Skeletal muscle satellite cell (primary cell): Measurements from ENCODE around the gene ZNF436.
A peak's percentile ranks its signal among the peaks of the same experiment; 100 is the strongest.
"Not testable (repeated sequence)": the region's sequence is repeated elsewhere in the genome, so short reads cannot be mapped to it uniquely, and the experiment has no call there.

Experiments used
- H3K27me3 ChIP-seq: 2 replicates; pipeline ENCODE4 v1.7.0; 2013; ENCODE audit warnings: low read length; ENCODE audit not compliant: control insufficient read depth, insufficient read depth
- H3K36me3 ChIP-seq: 2 replicates; pipeline ENCODE4 v1.7.0; 2013; ENCODE audit warnings: mild to moderate bottlenecking, control low read depth, low read length; ENCODE audit not compliant: insufficient read depth
- H3K4me1 ChIP-seq: 2 replicates; pipeline ENCODE4 v1.7.0; 2013; ENCODE audit warnings: low read length; ENCODE audit not compliant: control insufficient read depth, insufficient read depth
- H3K4me2 ChIP-seq: 2 replicates; pipeline ENCODE4 v1.7.0; 2013; ENCODE audit warnings: mild to moderate bottlenecking, low read length
- H3K4me3 ChIP-seq: 2 replicates; pipeline ENCODE4 v1.7.0; 2013; ENCODE audit warnings: low read length
- H3K9ac ChIP-seq: 2 replicates; pipeline ENCODE4 v1.7.0; 2013; ENCODE audit warnings: mild to moderate bottlenecking, low read depth, low read length, moderate library complexity
- H3K9me3 ChIP-seq: replicated peaks from 2 replicates; pipeline ENCODE4 v1.7.0; 2013; ENCODE audit warnings: mild to moderate bottlenecking, control low read depth, low read length

ZNF436 gene

DNA sequence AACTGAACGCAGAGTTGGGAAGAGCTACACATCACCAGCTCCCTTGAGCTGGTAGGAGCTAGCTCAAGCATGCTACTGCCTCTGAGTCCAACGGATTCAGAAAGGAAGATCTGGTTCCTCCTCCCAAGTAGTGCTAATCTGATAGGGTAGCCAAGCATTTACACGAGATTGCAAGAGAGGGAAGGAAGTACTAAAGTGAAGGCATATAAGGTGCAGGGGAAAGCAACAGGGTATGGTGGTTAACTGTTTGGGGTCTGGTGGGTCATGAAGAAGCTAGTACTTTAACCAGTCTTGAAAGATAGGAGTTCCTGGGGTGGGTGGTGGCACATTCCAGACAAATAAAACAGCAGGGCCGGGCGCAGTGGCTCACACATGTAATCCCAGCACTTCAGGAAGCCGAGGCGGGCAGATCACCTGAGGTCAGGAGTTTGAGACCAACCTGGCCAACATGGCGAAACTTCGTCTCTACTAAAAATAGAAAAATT lies 20.2 kb upstream of the ZNF436 start:
- no peak overlapping the region for H3K9ac ChIP-seq
- no peaks in the 10 kb centered on the region for H3K27me3 ChIP-seq
- no peaks in the 10 kb centered on the region for H3K9me3 ChIP-seq
- H3K36me3 ChIP-seq, result no peaks in the 10 kb centered on the region
- H3K4me3 ChIP-seq, result no peak overlapping the region
- peaks cover 22% of the 10 kb centered on the region for H3K4me1 ChIP-seq
- H3K4me2 ChIP-seq, result no peak overlapping the region

DNA sequence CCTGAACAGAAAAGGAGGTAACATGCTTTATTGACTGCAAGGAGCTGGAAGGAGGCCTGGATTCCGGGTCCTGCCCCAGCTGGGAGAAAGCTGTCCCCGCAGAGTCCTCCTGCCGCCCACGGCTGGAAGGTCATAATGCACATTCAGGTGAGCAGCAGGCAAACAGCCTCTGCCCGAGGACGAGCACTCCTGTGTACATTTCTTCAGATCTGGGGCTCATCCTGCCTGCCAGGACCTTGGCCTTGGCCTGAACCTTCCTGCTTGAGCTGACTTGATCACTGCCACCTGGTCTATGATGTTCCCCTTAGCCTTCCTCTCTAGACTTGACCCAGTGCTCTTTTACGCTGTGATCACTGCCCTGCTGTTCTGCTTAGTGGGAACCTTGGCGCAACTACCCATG lies 17.9 kb upstream of the ZNF436 start:
- Histone ChIP-seq H3K4me3 (no peak overlapping the region), H3K4me2 (no peak overlapping the region), H3K9me3 (no peaks in the 10 kb centered on the region), H3K9ac (no peak overlapping the region), H3K36me3 (no peaks in the 10 kb centered on the region), H3K4me1 (peaks cover 11% of the 10 kb centered on the region), H3K27me3 (no peaks in the 10 kb centered on the region)

DNA sequence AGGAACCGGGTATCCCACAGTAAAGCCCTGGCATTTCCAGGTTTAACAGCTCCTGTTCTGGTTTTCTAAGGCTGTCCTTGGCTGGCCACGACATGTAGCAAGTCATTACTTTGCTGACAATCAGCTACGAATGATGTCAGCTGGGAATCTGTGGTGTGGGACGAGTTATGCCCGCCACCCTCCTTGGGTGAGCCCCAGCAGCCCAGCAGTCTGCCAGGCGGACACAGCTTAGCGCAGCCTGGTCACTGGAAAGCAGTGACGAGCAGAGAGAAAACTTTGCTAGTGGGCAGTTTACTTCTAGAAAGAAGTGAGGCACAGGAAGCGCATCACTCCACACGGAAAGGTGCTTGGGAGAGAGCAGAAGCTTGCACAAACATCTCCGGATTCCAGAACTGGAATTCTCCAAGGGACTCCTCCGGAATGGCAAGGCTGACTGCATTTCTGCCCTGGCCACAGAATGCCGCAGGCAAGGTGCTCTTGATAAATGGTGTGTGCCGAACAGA lies 15.5 kb upstream of the ZNF436 start:
- H3K27me3 ChIP-seq, result no peaks in the 10 kb centered on the region
- H3K4me2 ChIP-seq, result no peak overlapping the region
- peaks cover 17% of the 10 kb centered on the region for H3K4me1 ChIP-seq
- no peaks in the 10 kb centered on the region for H3K36me3 ChIP-seq
- no peaks in the 10 kb centered on the region for H3K9me3 ChIP-seq
- H3K4me3 ChIP-seq, result no peak overlapping the region
- no peak overlapping the region for H3K9ac ChIP-seq

DNA sequence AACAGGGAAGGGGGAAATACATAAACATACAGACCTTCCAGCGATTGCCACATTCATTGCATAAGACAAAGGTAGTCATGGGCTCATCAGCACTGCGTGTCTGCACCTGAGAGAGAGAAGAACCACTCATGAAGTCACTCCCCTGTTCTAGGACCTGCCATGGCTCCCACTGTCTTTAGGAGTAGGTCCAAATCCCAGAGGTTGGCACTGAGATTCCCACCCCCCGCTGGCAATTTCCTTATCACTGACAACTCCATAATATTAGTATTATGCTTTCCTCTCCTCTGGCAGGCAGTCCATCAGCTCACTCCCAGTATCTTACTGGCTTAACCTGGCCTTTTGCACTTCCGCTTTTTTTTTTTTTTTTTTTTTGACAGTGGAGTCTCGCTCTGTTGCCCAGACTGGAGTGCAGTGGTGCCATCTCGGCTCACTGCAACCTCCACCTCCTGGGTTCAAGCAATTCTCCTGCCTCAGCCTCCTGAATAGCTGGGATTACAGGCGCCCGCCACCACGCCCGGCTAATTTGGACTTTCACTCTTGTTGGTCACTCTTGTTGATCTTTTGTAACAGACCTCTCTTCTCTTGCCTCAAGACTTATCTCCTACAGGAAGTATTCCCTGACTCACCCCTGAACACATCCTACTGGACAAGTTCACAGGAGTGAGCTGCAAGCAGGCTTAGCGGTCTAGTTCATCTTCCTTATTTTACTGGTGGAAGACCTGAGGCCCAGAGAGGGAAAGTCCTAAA lies 14.8 kb upstream of the ZNF436 start:
- H3K4me1 ChIP-seq, result peaks cover 17% of the 10 kb centered on the region

DNA sequence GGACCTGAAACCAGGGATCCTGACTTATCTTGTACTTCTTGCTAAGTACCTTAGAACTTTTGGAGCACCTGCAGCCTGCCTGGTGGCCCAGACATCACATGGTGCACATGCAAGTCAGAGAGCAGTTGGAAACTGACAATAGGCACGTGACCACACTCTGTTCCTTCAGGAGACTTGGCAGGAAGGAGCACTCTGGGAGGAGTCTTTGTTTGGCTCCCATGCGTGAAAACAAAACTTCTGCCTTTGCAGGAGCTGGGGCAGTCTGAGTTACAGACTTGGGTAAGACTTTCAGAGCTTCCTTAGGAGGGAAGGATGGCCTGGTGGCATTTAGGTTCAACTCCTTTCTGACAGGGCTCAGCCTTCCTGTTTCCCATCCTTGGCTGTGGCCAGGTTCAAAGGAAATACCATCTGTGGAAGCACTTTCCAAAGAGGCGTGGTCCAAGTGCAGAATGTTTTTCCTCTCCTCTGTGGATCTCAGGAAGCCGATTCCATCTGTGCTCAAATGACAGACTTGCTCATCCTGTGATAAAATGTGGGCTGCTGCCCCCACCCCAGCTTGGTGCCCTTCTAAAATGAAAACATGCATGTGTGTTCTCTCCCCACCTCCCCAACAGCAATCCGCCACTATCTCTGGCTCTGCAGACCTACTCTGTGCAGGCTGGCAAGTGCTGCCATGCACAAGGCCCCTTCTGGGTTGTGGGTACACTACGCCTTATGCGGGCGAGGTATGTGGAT lies 14.1 kb upstream of the ZNF436 start:
- Histone ChIP-seq H3K4me2 (no peak overlapping the region), H3K9ac (no peak overlapping the region), H3K27me3 (no peaks in the 10 kb centered on the region), H3K9me3 (no peaks in the 10 kb centered on the region), H3K4me1 (peaks cover 17% of the 10 kb centered on the region), H3K4me3 (no peak overlapping the region), H3K36me3 (no peaks in the 10 kb centered on the region)

More for the DNA sequence above, 14.8 kb upstream of the ZNF436 start:
- Histone ChIP-seq H3K36me3 (no peaks in the 10 kb centered on the region), H3K4me3 (no peak overlapping the region), H3K4me2 (no peak overlapping the region), H3K9ac (no peak overlapping the region), H3K9me3 (no peaks in the 10 kb centered on the region), H3K27me3 (no peaks in the 10 kb centered on the region)

DNA sequence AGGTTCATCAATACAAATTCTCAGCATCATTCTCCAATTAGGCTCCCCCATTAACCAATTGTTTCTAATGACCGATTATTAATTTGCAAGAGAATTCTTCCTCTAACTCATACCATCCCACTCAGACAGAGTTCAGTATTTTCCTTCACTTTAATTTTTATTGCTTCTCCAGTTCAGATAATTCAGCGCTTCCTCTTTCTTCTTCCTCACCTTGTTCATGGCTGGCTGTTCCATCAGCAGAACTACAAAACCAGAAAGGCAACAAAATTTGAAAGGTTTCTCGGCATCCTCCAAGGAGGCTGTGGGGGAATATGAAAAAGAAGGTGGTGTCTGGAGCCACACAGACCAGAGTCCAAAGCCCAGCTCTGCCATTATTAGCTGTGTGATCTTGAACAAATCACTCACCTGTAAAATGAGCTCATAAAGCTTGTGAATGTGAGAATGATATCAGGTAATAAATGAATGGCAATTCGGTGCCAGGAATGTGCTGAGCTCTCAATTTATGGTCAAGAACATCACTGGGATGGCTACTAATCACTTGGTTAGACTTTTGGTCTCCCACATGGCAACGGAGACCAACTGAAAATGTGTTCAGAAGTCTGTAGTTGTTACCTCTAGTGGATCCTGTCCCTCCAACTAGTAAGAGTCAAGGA lies 11.7 kb upstream of the ZNF436 start:
- H3K27me3 ChIP-seq, result no peaks in the 10 kb centered on the region
- no peak overlapping the region for H3K4me3 ChIP-seq
- H3K9me3 ChIP-seq, result no peaks in the 10 kb centered on the region
- no peak overlapping the region for H3K9ac ChIP-seq
- peaks cover 36% of the 10 kb centered on the region for H3K4me1 ChIP-seq
- H3K4me2 ChIP-seq, result no peak overlapping the region
- H3K36me3 ChIP-seq, result no peaks in the 10 kb centered on the region

DNA sequence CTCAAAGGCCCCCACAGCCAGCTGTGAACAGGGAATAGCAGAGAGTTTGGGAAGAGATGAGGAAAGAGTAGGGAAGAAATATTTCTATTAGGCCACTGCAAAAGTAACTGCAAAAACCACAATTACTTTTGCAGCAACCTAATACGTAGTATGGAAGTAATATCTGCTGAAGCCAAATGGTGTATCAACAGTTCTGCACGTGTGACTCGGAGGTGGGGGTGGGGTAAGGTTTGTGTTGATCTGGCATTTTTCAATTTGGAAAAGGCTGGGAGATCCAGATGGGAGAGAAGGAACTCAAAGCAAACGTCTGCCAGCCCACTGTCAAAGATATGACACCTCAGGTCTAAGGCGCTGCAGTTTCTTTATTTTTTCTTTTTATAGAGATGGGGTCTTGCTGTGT lies 11.1 kb upstream of the ZNF436 start:
- Histone ChIP-seq H3K27me3 (no peaks in the 10 kb centered on the region), H3K4me3 (no peak overlapping the region), H3K36me3 (no peaks in the 10 kb centered on the region), H3K4me2 (no peak overlapping the region), H3K9ac (no peak overlapping the region), H3K4me1 (peaks cover 37% of the 10 kb centered on the region), H3K9me3 (no peaks in the 10 kb centered on the region)

DNA sequence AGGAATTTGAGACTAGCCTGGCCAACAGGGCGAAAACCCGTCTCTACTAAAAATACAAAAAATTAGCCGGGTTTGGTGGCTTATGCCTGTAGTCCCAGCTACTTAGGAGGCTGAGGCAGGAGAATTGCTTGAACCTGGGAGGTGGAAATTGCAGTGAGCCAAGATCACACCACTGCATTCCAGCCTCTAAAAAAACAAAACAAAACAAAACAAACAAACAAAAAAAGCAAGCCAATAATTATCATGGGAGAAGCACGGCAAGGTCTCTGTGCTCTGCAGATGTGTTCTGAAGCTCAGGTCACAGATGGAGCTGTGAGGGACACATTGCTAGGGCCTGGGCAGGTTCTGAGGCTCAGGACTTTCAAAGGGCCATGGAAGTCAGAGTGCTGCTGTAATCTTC lies 10.6 kb upstream of the ZNF436 start:
- not testable (repeated sequence) for H3K36me3 ChIP-seq, H3K9me3 ChIP-seq, H3K9ac ChIP-seq, H3K4me2 ChIP-seq, H3K27me3 ChIP-seq, H3K4me3 ChIP-seq
- H3K4me1 ChIP-seq, result peaks cover 35% of the 10 kb centered on the region

DNA sequence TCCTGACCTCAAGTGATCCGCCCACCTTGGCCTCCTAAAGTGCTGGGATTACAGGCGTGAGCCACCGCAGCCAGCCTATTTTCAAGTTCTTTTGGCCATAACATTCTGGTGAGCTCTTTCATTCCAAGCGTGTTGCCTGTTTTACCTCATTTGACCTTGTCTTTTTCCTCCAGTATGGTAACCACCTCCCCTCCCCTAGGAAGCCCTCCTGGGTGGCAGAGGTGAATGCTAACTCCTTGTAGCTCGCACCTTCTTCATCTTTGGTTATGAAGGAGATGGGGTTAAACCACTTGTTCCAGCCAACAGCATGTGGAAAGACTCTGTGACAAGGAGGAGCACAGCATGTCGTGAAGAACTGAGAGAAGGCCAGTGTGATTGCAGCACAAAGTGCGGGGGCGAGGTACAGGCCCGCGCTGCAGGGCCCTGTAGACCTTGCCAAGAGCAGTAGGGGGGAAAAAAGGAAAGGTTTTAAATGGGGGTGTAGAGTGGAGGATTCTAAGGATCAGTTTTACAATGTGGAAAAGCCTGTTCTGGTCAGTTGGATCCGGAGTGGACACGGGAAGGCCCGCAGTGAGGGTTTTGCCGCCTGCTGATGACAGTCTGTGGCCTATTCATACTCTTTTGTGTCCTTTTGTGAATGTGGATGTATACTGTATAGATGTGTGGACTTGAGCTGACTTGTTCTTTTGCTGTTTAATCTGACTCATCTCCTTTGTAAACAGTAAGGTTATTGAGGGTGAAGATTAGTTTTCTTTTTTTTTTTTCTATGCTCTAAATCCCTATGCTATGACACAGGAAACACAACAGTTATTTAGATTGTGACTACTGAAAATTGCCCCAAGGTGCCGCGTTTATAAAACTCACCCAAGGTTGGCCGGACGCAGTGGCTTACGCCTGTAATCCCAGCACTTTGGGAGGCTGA lies 7.5 kb upstream of the ZNF436 start:
- peak overlapping the region; percentile 42 for H3K9ac ChIP-seq
- no peak overlapping the region for H3K4me3 ChIP-seq
- no peaks in the 10 kb centered on the region for H3K27me3 ChIP-seq
- H3K9me3 ChIP-seq, result no peaks in the 10 kb centered on the region
- H3K4me2 ChIP-seq, result peak overlapping the region; percentile 63
- H3K4me1 ChIP-seq, result peaks cover 25% of the 10 kb centered on the region
- H3K36me3 ChIP-seq, result no peaks in the 10 kb centered on the region

DNA sequence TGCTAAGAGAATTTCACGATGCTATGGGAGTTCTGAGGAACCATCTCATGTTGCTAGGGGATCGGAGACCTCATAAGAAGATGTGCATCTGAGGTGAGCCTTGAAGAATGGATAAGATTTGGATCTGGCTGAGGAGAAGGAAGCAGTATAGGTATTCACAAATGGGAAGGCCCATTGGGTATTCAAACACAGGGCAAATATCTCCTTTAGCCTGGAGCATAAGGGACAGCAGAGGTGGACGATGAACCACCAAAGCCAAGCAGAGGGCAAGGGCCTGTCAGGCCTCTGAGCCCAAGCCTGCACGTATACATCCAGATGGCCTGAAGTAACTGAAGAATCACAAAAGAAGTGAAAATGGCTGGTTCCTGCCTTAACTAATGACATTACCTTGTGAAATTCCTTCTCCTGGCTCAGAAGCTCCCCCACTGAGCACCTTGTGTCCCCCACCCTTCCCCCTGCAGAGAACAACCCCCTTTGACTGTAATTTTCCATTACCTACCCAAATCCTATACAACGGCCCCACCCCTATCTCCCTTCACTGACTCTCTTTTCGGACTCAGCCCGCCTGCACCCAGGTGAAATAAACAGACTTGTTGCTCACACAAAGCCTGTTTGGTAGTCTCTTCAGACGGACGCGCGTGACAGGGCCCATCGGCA lies 4.6 kb upstream of the ZNF436 start:
- H3K4me3 ChIP-seq, H3K4me2 ChIP-seq, H3K9ac ChIP-seq, H3K27me3 ChIP-seq, H3K36me3 ChIP-seq, H3K9me3 ChIP-seq: not testable (repeated sequence)
- peaks cover 43% of the 10 kb centered on the region for H3K4me1 ChIP-seq
